IMR-90 (cell line): ENCODE results near the gene CUBN. TPM values are rescaled to one million over a fixed set of nuclear protein-coding genes. Genes with fewer than 3 reads are reported as not detected.

Experiments
- ATAC-seq: fragments of 200-7000 bp; cut with Tn5 transposase; 2 replicates; pipeline ENCODE4 v1.9.1; 2020; ENCODE audit warnings: low read depth, mild to moderate bottlenecking, moderate library complexity
- BruUV-seq: library from RNA; stranded (reverse); fragments of 400-500 nt; replicated peaks from 2 replicates; lab custom pipeline; 2021; lab: Mats Ljungman, UMichigan
- CTCF ChIA-PET: fragments of 300-600 bp; formaldehyde crosslinking; extraction: SDS; loops from one replicate; lab custom pipeline; 2021; ENCODE audit warnings: antibody characterized with exemption; lab: Yijun Ruan, JAX
- POLR2A ChIA-PET: fragments of 300-600 bp; sonication (Branson Sonifier 250); formaldehyde crosslinking; loops from one replicate; lab custom pipeline; 2022; ENCODE audit warnings: antibody characterized with exemption; ENCODE audit not compliant: unreplicated experiment; lab: Charles Lee
- DNase-seq: peaks from one replicate; pipeline ENCODE4 v3.0.0; 2013
- H2AFZ ChIP-seq: replicated peaks from 2 replicates; pipeline ENCODE3; 2013; ENCODE audit warnings: low read length, mild to moderate bottlenecking; ENCODE audit not compliant: poor library complexity
- H2AK5ac ChIP-seq: 2 replicates; pipeline ENCODE4 v1.6.1; 2013; ENCODE audit warnings: low read depth, low read length, inconsistent platforms
- H2AK9ac ChIP-seq: replicated peaks from 2 replicates; pipeline ENCODE3; 2013; ENCODE audit warnings: mild to moderate bottlenecking, low read depth, low read length, moderate library complexity; ENCODE audit not compliant: poor library complexity
- H2BK120ac ChIP-seq: 2 replicates; pipeline ENCODE4 v1.6.1; 2013; ENCODE audit warnings: low read depth, low read length, inconsistent platforms
- H2BK15ac ChIP-seq: 3 replicates; pipeline ENCODE4 v1.6.1; 2013; ENCODE audit warnings: low read depth, low read length, inconsistent platforms
- H2BK20ac ChIP-seq: 2 replicates; pipeline ENCODE4 v1.6.1; 2013; ENCODE audit warnings: low read depth, mild to moderate bottlenecking, inconsistent platforms, low read length, moderate library complexity
- H2BK5ac ChIP-seq: 2 replicates; pipeline ENCODE4 v1.6.1; 2013; ENCODE audit warnings: mild to moderate bottlenecking, low read depth, low read length, inconsistent platforms; ENCODE audit not compliant: poor library complexity, severe bottlenecking
- H3K14ac ChIP-seq: replicated peaks from 2 replicates; pipeline ENCODE4 v1.6.1; 2013; ENCODE audit warnings: low read depth, low read length, inconsistent platforms
- H3K18ac ChIP-seq: 2 replicates; pipeline ENCODE4 v1.6.1; 2013; ENCODE audit warnings: low read depth, low read length, control low read depth
- H3K23ac ChIP-seq: 2 replicates; pipeline ENCODE4 v1.6.1; 2013; ENCODE audit warnings: low read depth, low read length, inconsistent platforms
- H3K27ac ChIP-seq: 2 replicates; pipeline ENCODE4 v1.5.1; 2013; ENCODE audit warnings: mild to moderate bottlenecking, control low read depth, low read length; ENCODE audit not compliant: insufficient read depth
- H3K27me3 ChIP-seq: 2 replicates; pipeline ENCODE4 v1.6.1; 2013; ENCODE audit warnings: low read length; ENCODE audit not compliant: control insufficient read depth, insufficient read depth
- H3K36me3 ChIP-seq: 2 replicates; pipeline ENCODE4 v1.6.1; 2013; ENCODE audit warnings: low read length, mixed read lengths; ENCODE audit not compliant: control insufficient read depth, insufficient read depth
- H3K4ac ChIP-seq: 2 replicates; pipeline ENCODE4 v1.6.1; 2013; ENCODE audit warnings: low read depth, low read length, inconsistent platforms
- H3K4me1 ChIP-seq: 2 replicates; pipeline ENCODE4 v1.6.1; 2013; ENCODE audit warnings: low read length, mixed read lengths; ENCODE audit not compliant: control insufficient read depth, insufficient read depth
- H3K4me2 ChIP-seq: 2 replicates; pipeline ENCODE4 v1.6.1; 2013; ENCODE audit warnings: low read depth, mild to moderate bottlenecking, control low read depth, low read length, moderate library complexity
- H3K4me3 ChIP-seq: 2 replicates; pipeline ENCODE4 v1.5.1; 2013; ENCODE audit warnings: low read depth, mild to moderate bottlenecking, control low read depth, low read length, moderate library complexity; ENCODE audit not compliant: insufficient read depth
- H3K56ac ChIP-seq: 2 replicates; pipeline ENCODE4 v1.6.1; 2013; ENCODE audit warnings: low read length, inconsistent platforms; ENCODE audit not compliant: insufficient read depth; ENCODE audit errors: extremely low read depth
- H3K79me1 ChIP-seq, 2 experiments: 2 replicates each; pipeline ENCODE4 v1.6.1; 2013; ENCODE audit warnings: low read length in 2 of 2, inconsistent platforms in 1 of 2, low read depth in 1 of 2
- H3K9ac ChIP-seq: 2 replicates; pipeline ENCODE4 v1.6.1; 2013; ENCODE audit warnings: low read depth, low read length, control low read depth
- H3K9me1 ChIP-seq: 2 replicates; pipeline ENCODE4 v1.6.1; 2013; ENCODE audit warnings: low read length, inconsistent platforms; ENCODE audit not compliant: insufficient read depth
- H3K9me3 ChIP-seq: 2 replicates; pipeline ENCODE4 v1.6.1; 2013; ENCODE audit warnings: low read length; ENCODE audit not compliant: control insufficient read depth, insufficient read depth
- H4K20me1 ChIP-seq: 2 replicates; pipeline ENCODE4 v1.6.1; 2013; ENCODE audit warnings: low read length, inconsistent platforms; ENCODE audit not compliant: insufficient read depth
- H4K5ac ChIP-seq: 2 replicates; pipeline ENCODE4 v1.6.1; 2013; ENCODE audit warnings: mild to moderate bottlenecking, low read depth, low read length, control low read depth
- H4K8ac ChIP-seq, 2 experiments: 2 replicates each; pipeline ENCODE4 v1.6.1; 2013; ENCODE audit warnings: low read depth in 2 of 2, low read length in 2 of 2, control low read depth in 1 of 2, inconsistent platforms in 1 of 2
- H4K91ac ChIP-seq: 2 replicates; pipeline ENCODE4 v1.6.1; 2013; ENCODE audit warnings: low read depth, low read length, inconsistent platforms; ENCODE audit not compliant: insufficient read depth
- CEBPB ChIP-seq: IDR thresholded peaks from 2 replicates; pipeline ENCODE4 v1.6.1; 2012; ENCODE audit warnings: low read depth, low read length, improper control_type of control experiment
- POLR2A ChIP-seq: IDR thresholded peaks from 2 replicates; pipeline ENCODE4 v1.6.1; 2012; ENCODE audit warnings: mild to moderate bottlenecking, low read depth, low read length
- RAD21 ChIP-seq: IDR thresholded peaks from 2 replicates; pipeline ENCODE4 v1.6.1; 2012; ENCODE audit warnings: low read length, improper control_type of control experiment
- RCOR1 ChIP-seq: IDR thresholded peaks from 2 replicates; pipeline ENCODE4 v1.6.1; 2012; ENCODE audit warnings: mild to moderate bottlenecking, low read length, improper control_type of control experiment; ENCODE audit not compliant: insufficient replicate concordance
- RFX5 ChIP-seq: IDR thresholded peaks from 2 replicates; pipeline ENCODE4 v1.8.0; 2012; ENCODE audit warnings: low read depth, mild to moderate bottlenecking, low read length, moderate library complexity
- SMC3 ChIP-seq: fragments of 150-350 bp; IDR thresholded peaks from 2 replicates; pipeline ENCODE4 v1.6.1; 2016; ENCODE audit warnings: low read depth, mild to moderate bottlenecking, antibody characterized with exemption, low read length, moderate library complexity
- WGBS, 2 experiments: methylation state at CpG; one replicate each; pipeline versions ENCODE4 v1.1.5 to v1.1.7; 2013; ENCODE audit warnings: missing lambda C conversion rate in 2 of 2; ENCODE audit not compliant: insufficient read length in 1 of 2; ENCODE audit errors: extremely low coverage in 2 of 2; 5-methylcytosine and 5-hydroxymethylcytosine counted together
- dilution Hi-C: fragments of 300-500 bp; cut with HindIII; formaldehyde crosslinking; loops from one replicate; pipeline ENCODE4 v1.14.3; 2018; ENCODE audit warnings: low sequenced_read_pairs; ENCODE audit not compliant: unreplicated experiment
- in situ Hi-C: fragments of 300-500 bp; cut with MboI; formaldehyde crosslinking; loops from 3 replicates; pipeline ENCODE4 v1.14.3; 2019; ENCODE audit warnings: low sequenced_read_pairs, inconsistent platforms, mixed read lengths
- intact Hi-C: fragments of 100-400 bp; cut with micrococcal nuclease; formaldehyde crosslinking; loops from 2 replicates; pipeline ENCODE4 v1.10.0; 2022
- polyA plus RNA-seq, 3 experiments: library from polyadenylated mRNA; depleted of rRNA; stranded (reverse); fragments of >200 nt; gene quantifications; 2 replicates each; pipeline ENCODE4 v1.2.3, GENCODE V29; 2012; ENCODE audit warnings: low replicate concordance in 1 of 3
- total RNA-seq: library from RNA; depleted of rRNA; stranded (reverse); fragments of >200 nt; gene quantifications from 2 replicates; pipeline ENCODE4 v1.2.3, GENCODE V29; 2012
- TF ChIP-seq, protein P1 (sequence below): fragments of 150-350 bp; IDR thresholded peaks from 2 replicates; pipeline ENCODE4 v1.6.1; 2016; ENCODE audit warnings: low read depth, mild to moderate bottlenecking, low read length, moderate library complexity, borderline replicate concordance

Gene CUBN
- total and polyA plus RNA-seq, 2 of the 4 experiments (the other 2 are of a cell fraction) = 0.19 to 0.54 TPM

DNA sequence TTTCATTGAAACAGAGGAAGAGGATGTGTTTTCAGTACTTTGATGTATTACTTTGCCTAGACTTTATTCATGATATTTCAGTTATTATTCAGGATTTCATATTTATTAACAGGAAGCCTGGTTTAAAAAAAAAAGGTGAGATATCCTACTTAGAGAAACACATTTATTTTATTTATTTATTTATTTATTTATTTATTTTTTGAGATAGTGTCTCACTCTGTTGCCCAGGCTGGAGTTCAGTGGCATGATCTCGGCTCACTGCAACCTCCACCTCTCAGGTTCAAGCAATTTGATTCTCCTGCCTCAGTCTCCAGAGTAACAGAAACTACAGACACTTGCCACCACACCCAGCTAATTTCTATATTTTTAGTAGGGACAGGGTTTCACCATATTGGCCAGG is 47.4 kb upstream of the CUBN start:
- Histone ChIP-seq H4K5ac (no peak overlapping the region), H3K4me2 (no peak overlapping the region), H2AK9ac (no peak overlapping the region), H3K27me3 (no peaks in the 10 kb centered on the region), H3K27ac (no peak overlapping the region), H2AK5ac (no peak overlapping the region), H2AFZ (no peak overlapping the region), H2BK5ac (no peak overlapping the region), H3K4me3 (no peak overlapping the region), H3K79me1 (peaks cover 3 to 10% of the 10 kb centered on the region in 2 experiments; a peak in 1 of 4 replicates), H3K14ac (no peak overlapping the region), H3K36me3 (no peaks in the 10 kb centered on the region), H3K56ac (no peak overlapping the region), H3K4me1 (peaks cover 6% of the 10 kb centered on the region), H2BK20ac (no peak overlapping the region), H2BK15ac (no peak overlapping the region), H3K9me3 (no peaks in the 10 kb centered on the region), H2BK120ac (no peak overlapping the region), H4K91ac (no peak overlapping the region), H3K18ac (no peak overlapping the region), H4K20me1 (no peaks in the 10 kb centered on the region), H3K9me1 (peaks cover 3% of the 10 kb centered on the region), H4K8ac (no peak overlapping the region), H3K9ac (no peak overlapping the region), H3K23ac (no peak overlapping the region), H3K4ac (no peak overlapping the region)
- WGBS, 2 experiments = no CpG with 5 or more reads among the region's 1 CpG
- TF ChIP-seq POLR2A (no peak), RFX5 (no peak), RCOR1 (no peak), SMC3 (no peak), RAD21 (no peak), CEBPB (no peak)
- TF ChIP-seq, protein P1, sequence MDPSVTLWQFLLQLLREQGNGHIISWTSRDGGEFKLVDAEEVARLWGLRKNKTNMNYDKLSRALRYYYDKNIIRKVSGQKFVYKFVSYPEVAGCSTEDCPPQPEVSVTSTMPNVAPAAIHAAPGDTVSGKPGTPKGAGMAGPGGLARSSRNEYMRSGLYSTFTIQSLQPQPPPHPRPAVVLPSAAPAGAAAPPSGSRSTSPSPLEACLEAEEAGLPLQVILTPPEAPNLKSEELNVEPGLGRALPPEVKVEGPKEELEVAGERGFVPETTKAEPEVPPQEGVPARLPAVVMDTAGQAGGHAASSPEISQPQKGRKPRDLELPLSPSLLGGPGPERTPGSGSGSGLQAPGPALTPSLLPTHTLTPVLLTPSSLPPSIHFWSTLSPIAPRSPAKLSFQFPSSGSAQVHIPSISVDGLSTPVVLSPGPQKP = no peak
- dilution Hi-C loops = no loop called here
- intact Hi-C loops = no loop called here
- in situ Hi-C loops = no loop called here
- ChIA-PET CTCF (no interaction called here), POLR2A (no interaction called here)
- BruUV-seq = no TSS peak
- DNase-seq (no peak), ATAC-seq (no peak)
